UCSD-AML1 (cell line): Measurements from ENCODE around the gene SORCS2.
"Not testable (repeated sequence)": the region's sequence is repeated elsewhere in the genome, so short reads cannot be mapped to it uniquely, and the experiment has no call there.

Experiments used
- DNase-seq: peaks from one replicate; lab custom pipeline; 2025; ENCODE audit not compliant: unreplicated experiment; lab: John Stamatoyannopoulos, UW

Gene SORCS2

GRCh38 chr4:7199129-7199725 is 6.9 kb downstream of the SORCS2 start:
- DNase-seq, result no peak

GRCh38 chr4:7199771-7200441 is 7.6 kb downstream of the SORCS2 start:
- DNase-seq, result no peak

- DNase-seq, result no peak
Measured at GRCh38 chr4:7200801-7201200, 8.5 kb downstream of the SORCS2 start.

- no peak for DNase-seq
Measured at GRCh38 chr4:7201420-7202305, 9.3 kb downstream of the SORCS2 start.

GRCh38 chr4:7202411-7202810 is 10.1 kb downstream of the SORCS2 start:
- no peak for DNase-seq

- DNase-seq, result no peak
Measured at GRCh38 chr4:7204656-7205387, 12.5 kb downstream of the SORCS2 start.

GRCh38 chr4:7206385-7206784 is 14.0 kb downstream of the SORCS2 start:
- no peak for DNase-seq

- no peak for DNase-seq
Measured at GRCh38 chr4:7206911-7207567, 14.7 kb downstream of the SORCS2 start.

- DNase-seq, result no peak
Measured at GRCh38 chr4:7207628-7208231, 15.4 kb downstream of the SORCS2 start.

- no peak for DNase-seq
Measured at GRCh38 chr4:7208509-7209451, 16.4 kb downstream of the SORCS2 start.

- DNase-seq, result no peak
Measured at GRCh38 chr4:7209699-7210098, 17.4 kb downstream of the SORCS2 start.

- DNase-seq, result no peak
Measured at GRCh38 chr4:7210824-7211223, 18.5 kb downstream of the SORCS2 start.

- no peak for DNase-seq
Measured at GRCh38 chr4:7212101-7212674, 19.9 kb downstream of the SORCS2 start.

- DNase-seq, result no peak
Measured at GRCh38 chr4:7212921-7213320, 20.6 kb downstream of the SORCS2 start.

- no peak for DNase-seq
Measured at GRCh38 chr4:7213807-7214206, 21.5 kb downstream of the SORCS2 start.

- DNase-seq, result no peak
Measured at GRCh38 chr4:7214359-7214758, 22.0 kb downstream of the SORCS2 start.

GRCh38 chr4:7215187-7215586 is 22.8 kb downstream of the SORCS2 start:
- not testable (repeated sequence) for DNase-seq

GRCh38 chr4:7217039-7217438 is 24.7 kb downstream of the SORCS2 start:
- DNase-seq, result no peak
